ENCODE data around the gene ANKRD39. TPM values are rescaled to one million over a fixed set of nuclear protein-coding genes. Genes with fewer than 3 reads are reported as not detected.

ANKRD39 gene
- total RNA-seq, 1 experiment from 2014 or later: 11.1 TPM

- no peak overlapping the region for H3K4me2 ChIP-seq (ENCODE audit: low read depth, low read length, poor library complexity, severe bottlenecking)
- no peak overlapping the region for H2AFZ ChIP-seq (ENCODE audit: low read length)
- peaks cover 7% of the 10 kb centered on the region for H3K4me1 ChIP-seq (ENCODE audit: low read length)
- H3K4me3 ChIP-seq (ENCODE audit: low read length): no peak overlapping the region
- H3K79me2 ChIP-seq (ENCODE audit: low read length): peaks cover 46% of the 10 kb centered on the region
- H3K9me3 ChIP-seq (ENCODE audit: low read length): no peaks in the 10 kb centered on the region
- no peak for DNase-seq
- H3K27me3 ChIP-seq (ENCODE audit: low read length): no peaks in the 10 kb centered on the region
- no peak overlapping the region for H3K27ac ChIP-seq (ENCODE audit: low read length)
- no peaks in the 10 kb centered on the region; the same call in 1 of the 2 replicates for H3K36me3 ChIP-seq (ENCODE audit: insufficient read depth, low read length)
- H3K9ac ChIP-seq (ENCODE audit: low read length): no peak overlapping the region
- peaks cover 7% of the 10 kb centered on the region; the same call in 1 of the 2 replicates for H4K20me1 ChIP-seq (ENCODE audit: insufficient read depth, low read depth, low read length)
- no peaks in the 10 kb centered on the region for H3K9me2 ChIP-seq (replicated peaks; ENCODE audit: insufficient read depth, low read length)
Measured at GRCh38 chr2:96825057-96825456, 32.8 kb downstream of the ANKRD39 start.

- Histone ChIP-seq H3K27me3 (ENCODE audit: low read length) (no peaks in the 10 kb centered on the region), H3K9ac (ENCODE audit: low read length) (no peak overlapping the region), H3K4me3 (ENCODE audit: low read length) (no peak overlapping the region), H3K9me3 (ENCODE audit: low read length) (no peaks in the 10 kb centered on the region), H3K9me2 (replicated peaks; ENCODE audit: insufficient read depth, low read length) (no peaks in the 10 kb centered on the region), H3K79me2 (ENCODE audit: low read length) (peaks cover 54% of the 10 kb centered on the region), H3K36me3 (ENCODE audit: insufficient read depth, low read length) (no peaks in the 10 kb centered on the region; the same call in 1 of the 2 replicates), H3K27ac (ENCODE audit: low read length) (no peak overlapping the region), H3K4me1 (ENCODE audit: low read length) (peaks cover 15% of the 10 kb centered on the region), H2AFZ (ENCODE audit: low read length) (no peak overlapping the region), H4K20me1 (ENCODE audit: insufficient read depth, low read depth, low read length) (peaks cover 7% of the 10 kb centered on the region; the same call in 1 of the 2 replicates), H3K4me2 (ENCODE audit: low read depth, low read length, poor library complexity, severe bottlenecking) (no peak overlapping the region)
- DNase-seq: no peak
Measured at GRCh38 chr2:96824079-96824870, 33.5 kb downstream of the ANKRD39 start.

GRCh38 chr2:96823198-96823597 lies 34.6 kb downstream of the ANKRD39 start:
- Histone ChIP-seq H3K9ac (ENCODE audit: low read length) (no peak overlapping the region), H3K4me3 (ENCODE audit: low read length) (no peak overlapping the region), H3K9me3 (ENCODE audit: low read length) (no peaks in the 10 kb centered on the region), H3K9me2 (replicated peaks; ENCODE audit: insufficient read depth, low read length) (no peaks in the 10 kb centered on the region), H3K4me1 (ENCODE audit: low read length) (peaks cover 26% of the 10 kb centered on the region), H3K27ac (ENCODE audit: low read length) (no peak overlapping the region), H3K4me2 (ENCODE audit: low read depth, low read length, poor library complexity, severe bottlenecking) (no peak overlapping the region), H3K36me3 (ENCODE audit: insufficient read depth, low read length) (peaks cover 4% of the 10 kb centered on the region; the same call in 1 of the 2 replicates), H2AFZ (ENCODE audit: low read length) (no peak overlapping the region), H3K79me2 (ENCODE audit: low read length) (peaks cover 65% of the 10 kb centered on the region), H4K20me1 (ENCODE audit: insufficient read depth, low read depth, low read length) (peaks cover 7% of the 10 kb centered on the region; the same call in 1 of the 2 replicates), H3K27me3 (ENCODE audit: low read length) (no peaks in the 10 kb centered on the region)
- DNase-seq: no peak

GRCh38 chr2:96822786-96823185 lies 35.0 kb downstream of the ANKRD39 start:
- peaks cover 30% of the 10 kb centered on the region for H3K4me1 ChIP-seq (ENCODE audit: low read length)
- H3K36me3 ChIP-seq (ENCODE audit: insufficient read depth, low read length): peaks cover 4% of the 10 kb centered on the region; the same call in 1 of the 2 replicates
- no peaks in the 10 kb centered on the region for H3K9me2 ChIP-seq (replicated peaks; ENCODE audit: insufficient read depth, low read length)
- no peaks in the 10 kb centered on the region for H3K27me3 ChIP-seq (ENCODE audit: low read length)
- DNase-seq: no peak
- no peak overlapping the region for H3K4me3 ChIP-seq (ENCODE audit: low read length)
- H3K79me2 ChIP-seq (ENCODE audit: low read length): peaks cover 69% of the 10 kb centered on the region
- H3K9ac ChIP-seq (ENCODE audit: low read length): no peak overlapping the region
- peaks cover 7% of the 10 kb centered on the region; the same call in 1 of the 2 replicates for H4K20me1 ChIP-seq (ENCODE audit: insufficient read depth, low read depth, low read length)
- no peak overlapping the region for H2AFZ ChIP-seq (ENCODE audit: low read length)
- no peak overlapping the region for H3K27ac ChIP-seq (ENCODE audit: low read length)
- no peak overlapping the region for H3K4me2 ChIP-seq (ENCODE audit: low read depth, low read length, poor library complexity, severe bottlenecking)
- H3K9me3 ChIP-seq (ENCODE audit: low read length): no peaks in the 10 kb centered on the region

- Histone ChIP-seq H3K27me3 (ENCODE audit: low read length) (no peaks in the 10 kb centered on the region), H3K9ac (ENCODE audit: low read length) (no peak overlapping the region), H3K79me2 (ENCODE audit: low read length) (peaks cover 73% of the 10 kb centered on the region), H4K20me1 (ENCODE audit: insufficient read depth, low read depth, low read length) (peaks cover 13% of the 10 kb centered on the region), H3K4me3 (ENCODE audit: low read length) (no peak overlapping the region), H3K4me1 (ENCODE audit: low read length) (peaks cover 38% of the 10 kb centered on the region), H3K9me2 (replicated peaks; ENCODE audit: insufficient read depth, low read length) (no peaks in the 10 kb centered on the region), H3K36me3 (ENCODE audit: insufficient read depth, low read length) (0 out of 2 replicates have a peak, but pooled peaks cover 4% of the 10 kb centered on the region), H3K9me3 (ENCODE audit: low read length) (no peaks in the 10 kb centered on the region), H3K27ac (ENCODE audit: low read length) (no peak overlapping the region), H3K4me2 (ENCODE audit: low read depth, low read length, poor library complexity, severe bottlenecking) (no peak overlapping the region), H2AFZ (ENCODE audit: low read length) (no peak overlapping the region)
- no peak for DNase-seq
Measured at GRCh38 chr2:96821113-96821675, 36.6 kb downstream of the ANKRD39 start.

- peaks cover 73% of the 10 kb centered on the region for H3K79me2 ChIP-seq (ENCODE audit: low read length)
- H3K4me1 ChIP-seq (ENCODE audit: low read length): peaks cover 42% of the 10 kb centered on the region
- H3K27me3 ChIP-seq (ENCODE audit: low read length): no peaks in the 10 kb centered on the region
- no peak overlapping the region for H2AFZ ChIP-seq (ENCODE audit: low read length)
- no peak overlapping the region for H3K4me3 ChIP-seq (ENCODE audit: low read length)
- DNase-seq: no peak
- no peak overlapping the region for H3K27ac ChIP-seq (ENCODE audit: low read length)
- no peaks in the 10 kb centered on the region for H3K9me2 ChIP-seq (replicated peaks; ENCODE audit: insufficient read depth, low read length)
- 0 out of 2 replicates have a peak, but pooled peaks cover 4% of the 10 kb centered on the region for H3K36me3 ChIP-seq (ENCODE audit: insufficient read depth, low read length)
- no peak overlapping the region for H3K9ac ChIP-seq (ENCODE audit: low read length)
- H4K20me1 ChIP-seq (ENCODE audit: insufficient read depth, low read depth, low read length): peaks cover 13% of the 10 kb centered on the region
- H3K9me3 ChIP-seq (ENCODE audit: low read length): no peaks in the 10 kb centered on the region
- peak overlapping the region; percentile 27 for H3K4me2 ChIP-seq (ENCODE audit: low read depth, low read length, poor library complexity, severe bottlenecking)
Measured at GRCh38 chr2:96819876-96820511, 37.8 kb downstream of the ANKRD39 start.

GRCh38 chr2:96819128-96819875 lies 38.5 kb downstream of the ANKRD39 start:
- peak overlapping the region; percentile 27 for H3K4me2 ChIP-seq (ENCODE audit: low read depth, low read length, poor library complexity, severe bottlenecking)
- no peaks in the 10 kb centered on the region for H3K27me3 ChIP-seq (ENCODE audit: low read length)
- H3K9ac ChIP-seq (ENCODE audit: low read length): peak overlapping the region; percentile 36; the same call in 1 of the 2 replicates
- H3K9me2 ChIP-seq (replicated peaks; ENCODE audit: insufficient read depth, low read length): no peaks in the 10 kb centered on the region
- H3K4me3 ChIP-seq (ENCODE audit: low read length): no peak overlapping the region; the same call in 1 of the 2 replicates
- H3K9me3 ChIP-seq (ENCODE audit: low read length): no peaks in the 10 kb centered on the region
- peaks cover 13% of the 10 kb centered on the region for H4K20me1 ChIP-seq (ENCODE audit: insufficient read depth, low read depth, low read length)
- H3K36me3 ChIP-seq (ENCODE audit: insufficient read depth, low read length): 0 out of 2 replicates have a peak, but pooled peaks cover 4% of the 10 kb centered on the region
- H2AFZ ChIP-seq (ENCODE audit: low read length): no peak overlapping the region
- peaks cover 68% of the 10 kb centered on the region for H3K79me2 ChIP-seq (ENCODE audit: low read length)
- no peak for DNase-seq
- no peak overlapping the region for H3K27ac ChIP-seq (ENCODE audit: low read length)
- H3K4me1 ChIP-seq (ENCODE audit: low read length): peaks cover 44% of the 10 kb centered on the region

Measured in Karpas-422 (cell line).